SK-N-SH (cell line): ENCODE data around the gene DYNLT2B. TPM values are rescaled to one million over a fixed set of nuclear protein-coding genes. Genes with fewer than 3 reads are reported as not detected.

Source experiments
- CTCF ChIA-PET: fragments of 300-600, 350-600 bp; formaldehyde crosslinking; extraction: SDS; loops from one replicate; lab custom pipeline; 2021; lab: Yijun Ruan, JAX
- POLR2A ChIA-PET: fragments of 350-600 bp; sonication (Branson Sonifier 250); formaldehyde crosslinking; extraction: SDS; loops from one replicate; lab custom pipeline; 2020; ENCODE audit warnings: antibody characterized with exemption, inconsistent platforms; lab: Yijun Ruan, JAX
- DNase-seq: peaks from one replicate; pipeline ENCODE4 v3.0.0; 2012
- H2AFZ ChIP-seq: fragments of 200-600 bp; sonication (generic); 2 replicates; pipeline ENCODE4 v1.8.1; 2016; ENCODE audit warnings: antibody characterized with exemption, mild to moderate bottlenecking, low read depth
- H3F3A ChIP-seq: fragments of 200-600 bp; sonication (generic); replicated peaks from 2 replicates; pipeline ENCODE3; 2016; ENCODE audit warnings: antibody characterized with exemption, mild to moderate bottlenecking; ENCODE audit not compliant: insufficient read depth
- H3K27ac ChIP-seq, 2 experiments: fragments of 200-500 bp in 1 of 2; fragments of 200-600 bp in 1 of 2; sonication (Bioruptor generic) in 1 of 2; sonication (generic), shearing (Covaris generic) in 1 of 2; 2 replicates each; pipeline versions ENCODE4 v1.5.1 to v1.6.1; 2014 to 2016; ENCODE audit warnings: low read depth in 2 of 2, inconsistent platforms in 1 of 2, low read length in 1 of 2, mild to moderate bottlenecking in 1 of 2, mixed read lengths in 1 of 2
- H3K27me3 ChIP-seq: fragments of 200-600 bp; sonication (generic), shearing (Covaris generic); 2 replicates; pipeline ENCODE4 v1.6.1; 2016; ENCODE audit warnings: mixed run types; ENCODE audit not compliant: insufficient read depth
- H3K36me3 ChIP-seq, 2 experiments: fragments of 200-500 bp in 1 of 2; fragments of 200-600 bp in 1 of 2; sonication (Bioruptor generic) in 1 of 2; sonication (generic) in 1 of 2; replicated peaks in 1 of 2; 2 replicates each; pipeline versions ENCODE3 to v1.5.1; 2014 to 2016; ENCODE audit warnings: low read length in 1 of 2, mild to moderate bottlenecking in 1 of 2; ENCODE audit not compliant: insufficient read depth in 2 of 2, control insufficient read depth in 1 of 2
- H3K4me1 ChIP-seq, 2 experiments: fragments of 200-500 bp in 1 of 2; fragments of 200-600 bp in 1 of 2; sonication (Bioruptor generic) in 1 of 2; sonication (generic), shearing (Covaris generic) in 1 of 2; 2 replicates each; pipeline versions ENCODE4 v1.5.1 to v1.6.1; 2014 to 2016; ENCODE audit warnings: low read depth in 1 of 2, low read length in 1 of 2, mixed run types in 1 of 2; ENCODE audit not compliant: insufficient read depth in 2 of 2, control insufficient read depth in 1 of 2
- H3K4me2 ChIP-seq: fragments of 200-600 bp; sonication (generic), shearing (Covaris generic); 2 replicates; pipeline ENCODE4 v1.6.1; 2017; ENCODE audit warnings: mixed run types
- H3K4me3 ChIP-seq, 2 experiments: fragments of 200-500 bp in 1 of 2; fragments of 200-600 bp in 1 of 2; sonication (Bioruptor generic) in 1 of 2; sonication (generic), shearing (Covaris generic) in 1 of 2; 2 replicates each; pipeline versions ENCODE4 v1.5.1 to v1.8.1; 2014 to 2016; ENCODE audit warnings: low read depth in 2 of 2, inconsistent platforms in 1 of 2, low read length in 1 of 2, mild to moderate bottlenecking in 1 of 2, mixed read lengths in 1 of 2, moderate library complexity in 1 of 2
- H3K79me2 ChIP-seq: fragments of 200-600 bp; sonication (generic); 2 replicates; pipeline ENCODE4 v1.8.1; 2017; ENCODE audit warnings: mild to moderate bottlenecking; ENCODE audit not compliant: insufficient read depth
- H3K9ac ChIP-seq: fragments of 200-600 bp; sonication (generic); 2 replicates; pipeline ENCODE4 v1.6.1; 2017; ENCODE audit warnings: mixed run types
- H3K9me2 ChIP-seq: fragments of 200-600 bp; sonication (generic); 2 replicates; pipeline ENCODE4 v1.6.1; 2017; ENCODE audit warnings: mixed run types
- H3K9me3 ChIP-seq: fragments of 200-600 bp; sonication (generic); 2 replicates; pipeline ENCODE4 v1.6.1; 2017; ENCODE audit warnings: mixed run types, mild to moderate bottlenecking, moderate library complexity
- H4K20me1 ChIP-seq: fragments of 200-600 bp; sonication (generic); 2 replicates; pipeline ENCODE4 v1.6.1; 2017; ENCODE audit warnings: mild to moderate bottlenecking, mixed run types; ENCODE audit not compliant: insufficient read depth
- CTCF ChIP-seq: fragments of 200-600 bp; sonication (generic); IDR thresholded peaks from 2 replicates; pipeline ENCODE4 v1.6.1; 2017; ENCODE audit warnings: antibody characterized with exemption, mild to moderate bottlenecking, moderate library complexity
- JUND ChIP-seq: IDR thresholded peaks from 2 replicates; pipeline ENCODE4 v1.4.0; 2012
- POLR2AphosphoS5 ChIP-seq: IDR thresholded peaks from 2 replicates; pipeline ENCODE4 v1.6.1; 2012; ENCODE audit warnings: low read depth, low read length
- REST ChIP-seq: IDR thresholded peaks from 2 replicates; pipeline ENCODE4 v1.6.1; 2012; ENCODE audit warnings: mild to moderate bottlenecking, low read depth, low read length, moderate library complexity
- RXRA ChIP-seq: IDR thresholded peaks from 2 replicates; pipeline ENCODE4 v1.4.0; 2012; ENCODE audit warnings: low read depth, mild to moderate bottlenecking, borderline replicate concordance
- TAF1 ChIP-seq: IDR thresholded peaks from 2 replicates; pipeline ENCODE4 v1.6.1; 2012; ENCODE audit warnings: low read depth, mild to moderate bottlenecking, low read length, moderate library complexity, borderline replicate concordance
- ZBTB33 ChIP-seq: IDR thresholded peaks from 2 replicates; pipeline ENCODE4 v1.4.0; 2012; ENCODE audit warnings: low read depth, borderline replicate concordance
- WGBS: methylation state at CpG from one replicate; pipeline ENCODE4 v1.1.6; 2017; ENCODE audit warnings: low lambda C conversion rate; 5-methylcytosine and 5-hydroxymethylcytosine counted together
- polyA plus RNA-seq, 3 experiments: library from polyadenylated mRNA; depleted of rRNA; stranded (reverse); fragments of >200 nt; gene quantifications; 2 replicates each; pipeline ENCODE4 v1.2.3, GENCODE V29; 2012

The DYNLT2B gene
- polyA plus RNA-seq, 1 of the 3 experiments (the other 2 are of a cell fraction) = 31.7 TPM

- TF ChIP-seq REST (no peak), POLR2AphosphoS5 (no peak), CTCF (no peak)
Measured at GRCh38 chr3:196284396-196284795, 33.6 kb downstream of the DYNLT2B start (continued).

- Histone ChIP-seq H3K4me2 (no peak overlapping the region), H3K36me3 (peaks cover 3 to 6% of the 10 kb centered on the region in 2 experiments), H4K20me1 (no peaks in the 10 kb centered on the region; the same call in 1 of the 2 replicates), H3K27me3 (no peaks in the 10 kb centered on the region), H3K4me1 (peaks cover 9 to 17% of the 10 kb centered on the region in 2 experiments), H3K27ac (no peak overlapping the region), H2AFZ (no peak overlapping the region), H3K9me2 (no peaks in the 10 kb centered on the region), H3K9ac (no peak overlapping the region), H3K79me2 (peaks cover 94% of the 10 kb centered on the region), H3K4me3 (no peak overlapping the region), H3K9me3 (no peaks in the 10 kb centered on the region), H3F3A (peaks cover 5% of the 10 kb centered on the region)
- WGBS = 88% methylated on average over 4 of the region's 4 CpGs
- DNase-seq = no peak
- CTCF ChIA-PET = interaction anchor here (0.9 to 1.5 kb wide), 5 partner anchors 8 to 237 kb away, joined by 3 to 6 read pairs (median 3); partner anchors contain the start of gene DYNLT2B
- no peak for TF ChIP-seq JUND
- no peak for TF ChIP-seq TAF1
- no peak for TF ChIP-seq RXRA
- TF ChIP-seq ZBTB33 = no peak
- POLR2A ChIA-PET = no interaction called here
Measured at GRCh38 chr3:196281962-196282361, 36.1 kb downstream of the DYNLT2B start.
